GM12865 (cell line): ENCODE results near the gene APBA2.

Source experiments
- DNase-seq: peaks from one replicate; pipeline ENCODE4 v3.0.0; 2010; ENCODE audit warnings: low read depth
- H3K4me3 ChIP-seq: 2 replicates; pipeline ENCODE4 v1.5.1; 2011; ENCODE audit warnings: mild to moderate bottlenecking, low read depth, low read length, control low read depth
- TF ChIP-seq, protein P1 (sequence below): IDR thresholded peaks from 2 replicates; pipeline ENCODE4 v1.5.1; 2011; ENCODE audit warnings: low read length, control low read depth, low read depth, inconsistent platforms; ENCODE audit not compliant: insufficient read depth; ENCODE audit errors: missing control alignments

Gene APBA2

DNA sequence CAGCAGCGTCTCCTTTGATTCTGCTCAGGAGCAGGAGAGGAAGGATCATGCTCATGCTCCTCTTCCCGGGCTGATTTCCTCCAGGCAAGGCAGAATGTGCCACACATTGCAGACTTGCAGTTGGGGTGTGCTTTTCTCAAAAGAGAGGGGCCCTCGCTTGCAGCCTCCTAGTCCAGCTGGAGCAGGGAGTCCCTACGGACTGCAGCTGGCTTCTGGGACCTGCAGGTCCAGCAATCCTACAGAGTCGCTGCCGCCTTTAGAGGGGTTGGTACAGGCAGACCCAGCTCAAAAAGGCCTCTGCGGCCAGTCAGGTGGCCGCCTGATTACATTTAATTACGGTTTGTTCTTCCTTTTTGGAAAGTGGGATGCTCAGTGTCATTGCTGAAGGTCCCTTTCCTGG, 210.0 kb downstream of the APBA2 start:
- TF ChIP-seq, protein P1, sequence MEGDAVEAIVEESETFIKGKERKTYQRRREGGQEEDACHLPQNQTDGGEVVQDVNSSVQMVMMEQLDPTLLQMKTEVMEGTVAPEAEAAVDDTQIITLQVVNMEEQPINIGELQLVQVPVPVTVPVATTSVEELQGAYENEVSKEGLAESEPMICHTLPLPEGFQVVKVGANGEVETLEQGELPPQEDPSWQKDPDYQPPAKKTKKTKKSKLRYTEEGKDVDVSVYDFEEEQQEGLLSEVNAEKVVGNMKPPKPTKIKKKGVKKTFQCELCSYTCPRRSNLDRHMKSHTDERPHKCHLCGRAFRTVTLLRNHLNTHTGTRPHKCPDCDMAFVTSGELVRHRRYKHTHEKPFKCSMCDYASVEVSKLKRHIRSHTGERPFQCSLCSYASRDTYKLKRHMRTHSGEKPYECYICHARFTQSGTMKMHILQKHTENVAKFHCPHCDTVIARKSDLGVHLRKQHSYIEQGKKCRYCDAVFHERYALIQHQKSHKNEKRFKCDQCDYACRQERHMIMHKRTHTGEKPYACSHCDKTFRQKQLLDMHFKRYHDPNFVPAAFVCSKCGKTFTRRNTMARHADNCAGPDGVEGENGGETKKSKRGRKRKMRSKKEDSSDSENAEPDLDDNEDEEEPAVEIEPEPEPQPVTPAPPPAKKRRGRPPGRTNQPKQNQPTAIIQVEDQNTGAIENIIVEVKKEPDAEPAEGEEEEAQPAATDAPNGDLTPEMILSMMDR = no peak
- no peak for DNase-seq
- H3K4me3 ChIP-seq = no peak overlapping the region

DNA sequence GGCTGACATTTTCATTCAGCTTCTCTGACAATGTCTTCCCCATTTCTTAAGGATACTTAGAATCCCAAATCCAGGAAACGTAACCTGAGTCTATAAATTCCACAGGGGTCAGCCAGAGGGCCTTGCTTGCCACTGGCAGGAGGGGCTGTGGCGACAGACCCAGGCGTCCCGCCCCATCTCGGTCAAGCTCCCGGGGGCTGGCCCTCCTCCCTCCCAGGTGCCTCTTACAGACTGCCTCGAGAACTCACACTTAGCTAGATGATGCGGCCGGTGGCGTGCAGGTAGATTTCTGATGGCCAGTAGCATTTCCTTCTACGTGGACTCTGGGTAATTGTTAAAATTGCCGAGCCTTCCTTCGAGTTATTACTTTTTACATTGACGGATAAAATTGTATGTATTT, 211.4 kb downstream of the APBA2 start:
- TF ChIP-seq, protein P1 = no peak
- no peak overlapping the region for H3K4me3 ChIP-seq
- no peak for DNase-seq

DNA sequence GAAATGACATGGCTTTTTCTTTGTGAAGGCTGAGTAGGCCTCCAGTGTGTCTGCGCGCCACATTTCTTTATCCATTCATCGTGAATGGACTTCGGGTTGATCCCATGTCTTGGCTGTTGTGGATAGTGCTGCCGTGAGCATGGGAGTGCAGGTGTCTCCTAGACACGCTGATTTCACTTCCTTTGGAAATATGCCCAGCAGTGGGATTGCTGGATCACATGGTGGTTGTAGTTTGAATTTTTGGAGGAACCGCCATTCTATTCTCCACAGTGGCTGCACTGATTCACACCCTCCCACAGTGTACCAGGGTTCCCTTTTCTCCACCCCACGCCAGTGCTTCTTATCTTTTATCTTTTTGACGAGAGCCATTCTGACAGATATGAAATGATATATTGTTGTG, 212.2 kb downstream of the APBA2 start:
- H3K4me3 ChIP-seq = no peak overlapping the region
- TF ChIP-seq, protein P1 = no peak
- no peak for DNase-seq

DNA sequence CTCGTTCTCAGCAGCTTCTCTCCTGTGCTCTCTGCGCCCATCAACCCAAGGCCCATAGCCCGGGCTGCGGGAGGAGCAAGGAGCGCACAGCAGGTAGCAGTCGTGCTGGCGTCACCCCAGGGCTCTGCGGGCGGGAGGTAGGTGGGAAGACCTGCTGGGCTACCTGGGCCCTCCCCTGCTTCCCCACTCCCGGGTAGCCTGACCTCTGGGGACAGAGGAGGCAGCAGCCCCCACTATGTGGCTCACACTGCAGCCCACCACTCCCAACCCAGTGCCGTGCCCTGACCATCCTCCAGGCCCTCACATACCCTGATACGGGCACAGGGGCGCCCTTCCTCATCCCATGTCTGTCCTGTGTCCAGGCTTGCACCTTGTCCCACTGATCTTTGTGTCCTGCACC, 212.9 kb downstream of the APBA2 start:
- DNase-seq = no peak
- no peak overlapping the region for H3K4me3 ChIP-seq
- TF ChIP-seq, protein P1 = no peak

DNA sequence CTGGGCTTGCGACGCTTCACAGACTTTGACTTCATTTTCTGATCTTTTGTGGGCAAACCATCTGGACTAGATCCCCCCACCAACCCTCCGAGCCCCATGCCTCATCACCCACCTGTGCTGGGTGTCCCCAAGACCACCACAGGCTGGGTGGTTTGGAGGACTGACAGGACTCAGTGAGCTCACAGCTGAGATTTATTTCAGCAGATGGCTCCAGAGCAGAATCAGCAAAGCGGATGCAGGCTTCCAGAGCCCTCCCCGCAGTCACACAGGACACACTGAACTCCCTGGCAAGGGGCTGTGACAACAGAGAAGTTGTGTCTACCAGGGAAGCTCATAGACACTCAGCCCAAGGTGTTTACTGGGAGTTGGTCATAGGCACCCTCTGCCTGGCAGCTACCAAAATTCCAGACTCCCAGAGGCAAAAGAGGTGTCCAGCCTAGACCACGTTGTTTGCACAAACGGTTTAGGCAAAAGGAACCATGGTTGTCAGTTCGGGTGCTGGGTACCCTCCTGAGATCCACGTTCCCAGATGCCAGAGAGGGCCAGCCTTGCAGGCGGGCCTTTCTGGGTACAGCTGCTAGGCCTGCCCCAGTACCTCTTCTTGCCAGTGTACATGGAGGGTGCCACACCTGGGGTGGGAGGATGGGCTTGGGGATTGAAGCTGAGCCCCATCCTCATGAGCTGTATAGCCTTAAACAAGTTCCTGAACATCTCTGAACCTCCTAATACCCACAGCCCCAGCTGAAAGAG, 213.5 kb downstream of the APBA2 start:
- DNase-seq = no peak
- TF ChIP-seq, protein P1 = no peak
- H3K4me3 ChIP-seq = no peak overlapping the region

DNA sequence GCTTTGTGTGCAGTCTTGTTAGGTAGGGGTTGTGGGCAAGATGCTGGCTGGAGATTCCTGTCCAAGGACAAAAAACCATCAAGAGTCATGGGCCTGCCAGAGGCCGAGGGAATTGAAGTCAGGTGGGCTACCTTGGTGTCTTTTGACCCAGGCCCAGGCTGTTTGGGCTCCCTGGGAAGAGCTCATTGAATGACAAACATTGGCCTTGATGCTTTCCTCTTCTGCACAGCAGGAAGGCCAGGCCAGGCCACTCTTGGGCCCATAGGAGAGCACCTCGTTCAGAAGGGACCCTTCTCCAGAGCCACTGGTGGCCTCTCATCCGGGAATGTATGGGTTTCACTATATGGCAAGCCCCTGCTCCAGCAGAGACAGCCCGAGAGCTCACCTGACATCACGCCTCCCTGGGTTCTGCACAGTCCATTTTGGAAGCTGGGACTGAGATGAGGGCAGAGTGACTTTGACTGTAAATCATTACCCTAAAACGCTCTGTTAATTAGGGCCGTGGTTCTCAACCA, 214.8 kb downstream of the APBA2 start:
- no peak for DNase-seq
- no peak overlapping the region for H3K4me3 ChIP-seq
- TF ChIP-seq, protein P1 = no peak

DNA sequence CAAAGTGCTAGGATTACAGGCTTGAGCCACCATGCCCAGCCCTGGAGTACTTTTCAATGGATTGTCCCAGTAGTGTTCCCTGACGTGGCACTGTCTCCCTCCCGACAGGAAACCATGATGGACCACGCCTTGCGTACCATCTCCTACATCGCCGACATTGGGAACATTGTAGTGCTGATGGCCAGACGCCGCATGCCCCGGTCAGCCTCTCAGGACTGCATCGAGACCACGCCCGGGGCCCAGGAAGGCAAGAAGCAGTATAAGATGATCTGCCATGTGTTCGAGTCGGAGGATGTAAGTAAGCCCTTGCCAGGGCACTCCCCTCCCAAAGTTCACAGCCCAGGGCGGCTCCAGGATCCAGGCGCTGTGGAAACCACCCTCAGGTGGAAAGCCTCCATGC, 215.7 kb downstream of the APBA2 start:
- no peak overlapping the region for H3K4me3 ChIP-seq
- TF ChIP-seq, protein P1 = no peak
- DNase-seq = no peak
